HG02759 (cell line): ENCODE data around the gene FBH1.
"Not testable (repeated sequence)": the region's sequence is repeated elsewhere in the genome, so short reads cannot be mapped to it uniquely, and the experiment has no call there.

Experiments
- ATAC-seq: cut with Tn5 transposase; IDR thresholded peaks from one replicate; pipeline ENCODE4 v1.9.1; 2021; ENCODE audit warnings: mild to moderate bottlenecking, moderate library complexity; ENCODE audit not compliant: unreplicated experiment

FBH1 gene

GRCh38 chr10:5902511-5903274, 12.7 kb downstream of the FBH1 start:
- no peak for ATAC-seq

DNA sequence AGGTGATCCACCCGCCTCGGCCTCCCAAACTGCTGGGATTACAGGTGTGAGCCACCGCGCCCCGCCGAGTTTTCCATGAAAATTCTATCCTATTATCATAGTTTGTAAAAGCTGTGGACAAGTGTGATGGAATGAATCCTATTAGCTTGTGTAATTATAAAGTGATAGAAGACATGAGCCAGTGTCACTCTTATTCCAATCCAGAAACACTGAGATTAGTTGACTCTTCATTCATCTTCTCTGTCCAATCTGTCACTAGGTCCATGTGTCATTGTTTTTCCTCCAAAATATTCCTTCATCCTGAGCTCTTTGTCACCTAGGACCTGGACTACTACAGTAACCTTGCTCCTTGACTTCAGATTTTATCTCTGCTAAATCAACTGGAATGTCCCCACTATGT, 13.5 kb downstream of the FBH1 start:
- no peak for ATAC-seq

DNA sequence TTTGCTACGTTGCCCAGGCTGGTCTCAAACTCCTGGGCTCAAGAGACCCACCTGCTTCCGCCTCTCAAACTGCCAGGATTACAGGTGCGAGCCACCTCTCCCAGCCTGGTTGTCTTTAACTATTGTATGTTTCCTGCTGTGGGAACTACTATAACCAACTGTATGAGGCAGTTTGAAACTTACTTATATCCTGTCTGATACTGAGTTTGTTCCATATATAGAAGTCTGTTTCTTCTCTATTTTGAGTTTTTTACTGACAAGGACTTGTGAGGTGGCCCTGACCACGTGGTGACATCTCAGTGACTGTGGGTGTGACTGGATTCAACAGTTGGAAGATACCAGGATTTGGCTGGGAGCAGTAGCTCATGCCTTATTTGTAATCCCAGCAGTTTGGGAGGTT, 14.2 kb downstream of the FBH1 start:
- ATAC-seq: peak; percentile 94

DNA sequence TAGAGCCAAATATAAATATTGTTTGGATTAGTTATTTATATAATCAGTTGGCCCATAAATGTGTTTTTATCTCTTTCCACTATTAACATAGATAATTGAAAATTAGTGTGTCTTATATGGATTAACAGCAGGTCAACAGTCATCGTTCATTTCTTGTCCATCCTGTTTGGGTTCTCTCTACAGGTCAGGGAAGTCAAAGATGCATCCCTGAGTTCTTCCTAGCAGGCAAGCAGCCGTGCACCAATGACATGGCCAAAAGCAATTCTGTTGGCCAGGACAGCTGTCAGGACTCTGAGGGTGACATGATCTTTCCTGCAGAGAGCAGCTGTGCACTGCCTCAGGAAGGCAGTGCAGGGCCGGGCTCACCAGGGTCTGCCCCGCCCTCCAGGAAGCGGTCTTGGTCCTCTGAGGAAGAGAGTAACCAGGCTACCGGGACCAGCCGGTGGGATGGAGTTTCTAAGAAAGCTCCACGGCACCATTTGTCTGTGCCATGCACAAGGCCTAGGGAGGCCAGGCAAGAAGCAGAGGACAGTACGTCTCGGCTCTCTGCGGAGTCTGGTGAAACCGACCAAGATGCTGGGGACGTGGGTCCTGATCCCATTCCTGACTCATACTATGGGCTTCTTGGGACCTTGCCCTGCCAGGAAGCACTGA, 15.9 kb downstream of the FBH1 start:
- no peak for ATAC-seq

- ATAC-seq: no peak
These were observed 16.6 kb downstream of the FBH1 start for GRCh38 chr10:5906651-5907050.

GRCh38 chr10:5908676-5909075, 18.6 kb downstream of the FBH1 start:
- ATAC-seq: not testable (repeated sequence)

DNA sequence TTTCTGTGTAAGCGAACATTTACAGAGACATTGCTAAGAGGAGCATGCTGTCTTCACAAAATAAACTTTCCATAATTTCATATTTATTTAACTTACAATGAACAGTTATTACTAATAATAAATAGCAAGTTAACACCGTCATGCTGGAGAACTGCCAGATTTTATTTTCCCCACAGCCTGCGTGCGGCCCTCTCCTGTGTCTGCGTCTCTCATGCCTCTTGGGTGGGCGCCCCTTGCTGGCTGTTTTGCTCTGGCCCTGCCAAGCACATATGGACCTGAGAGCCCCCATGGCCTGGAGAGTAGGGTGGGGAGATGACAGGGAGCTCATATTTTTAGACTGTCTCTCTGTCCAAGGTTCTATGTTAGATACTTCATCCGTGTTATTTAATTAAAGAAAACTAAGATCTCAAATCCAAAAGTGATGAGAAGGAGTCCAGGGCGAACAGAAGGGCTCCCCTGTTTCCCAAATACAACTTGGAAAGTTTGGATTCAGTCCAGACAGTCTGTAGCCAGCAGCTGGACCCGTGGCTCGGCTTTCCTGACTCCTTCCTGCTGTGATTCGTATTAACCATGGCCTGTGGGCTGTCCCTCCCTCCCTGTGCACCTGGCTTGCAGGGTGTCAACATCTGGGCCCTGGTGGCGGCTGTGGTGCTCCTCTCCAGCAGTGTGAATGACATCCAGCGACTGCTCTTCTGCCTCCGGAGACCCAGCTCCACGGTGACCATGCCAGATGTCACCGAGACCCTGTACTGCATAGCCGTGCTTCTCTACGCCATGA, 20.5 kb downstream of the FBH1 start:
- ATAC-seq: no peak

GRCh38 chr10:5911670-5912069, 21.6 kb downstream of the FBH1 start:
- ATAC-seq: no peak

DNA sequence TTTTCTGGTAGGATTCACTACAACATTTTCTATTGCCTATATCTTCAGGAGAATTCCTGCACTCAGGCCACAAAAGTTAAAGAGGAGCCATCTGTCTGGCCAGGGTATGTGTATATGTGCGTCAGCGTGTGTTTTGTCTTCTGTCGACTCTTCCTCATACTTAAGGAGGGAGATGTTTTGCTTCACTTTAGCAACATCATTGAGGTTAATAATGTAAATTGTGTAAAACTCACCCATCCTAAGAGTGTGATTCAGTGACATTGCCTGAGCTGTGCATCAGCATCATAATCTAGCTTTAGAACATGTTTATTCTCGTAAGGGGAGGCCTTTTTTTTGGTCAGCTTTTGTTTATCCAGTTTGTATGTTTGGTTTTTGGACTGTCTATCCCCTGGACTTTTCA, 23.7 kb downstream of the FBH1 start:
- ATAC-seq: no peak

DNA sequence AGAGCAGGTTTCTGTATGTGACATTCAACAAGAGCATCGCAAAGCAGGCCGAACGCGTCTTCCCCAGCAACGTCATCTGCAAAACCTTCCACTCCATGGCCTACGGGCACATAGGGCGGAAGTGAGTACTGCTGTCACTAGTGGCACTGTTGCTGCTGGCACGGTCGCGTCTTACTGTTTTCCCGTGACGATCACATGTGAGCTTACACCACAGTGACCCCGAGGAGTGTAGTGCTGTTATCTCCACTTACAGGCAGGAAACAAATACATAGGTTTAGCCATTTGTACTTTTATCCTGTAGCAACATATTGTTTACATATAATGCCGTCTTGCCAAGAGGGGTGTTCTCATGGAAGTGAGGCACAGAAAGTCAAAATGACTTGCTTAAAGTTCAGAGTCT, 25.4 kb downstream of the FBH1 start:
- no peak for ATAC-seq

DNA sequence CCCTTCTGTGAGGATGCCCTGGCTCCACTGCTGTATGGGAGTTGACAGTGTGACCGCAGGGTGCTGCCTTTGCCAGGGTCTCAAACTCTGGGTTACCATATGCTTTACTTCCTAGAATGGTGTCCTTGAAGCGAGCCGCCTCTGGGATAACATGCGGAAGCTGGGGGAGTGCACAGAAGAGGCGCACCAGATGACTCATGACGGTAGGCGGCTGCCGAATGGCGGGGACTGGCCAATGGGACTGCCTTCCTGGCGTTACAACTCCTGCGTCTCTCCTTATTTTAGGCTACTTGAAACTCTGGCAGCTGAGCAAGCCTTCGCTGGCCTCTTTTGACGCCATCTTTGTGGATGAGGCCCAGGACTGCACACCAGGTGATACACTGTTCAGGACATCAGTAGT, 27.3 kb downstream of the FBH1 start:
- ATAC-seq: no peak

- no peak for ATAC-seq
These were observed 28.7 kb downstream of the FBH1 start for GRCh38 chr10:5918763-5919162.

DNA sequence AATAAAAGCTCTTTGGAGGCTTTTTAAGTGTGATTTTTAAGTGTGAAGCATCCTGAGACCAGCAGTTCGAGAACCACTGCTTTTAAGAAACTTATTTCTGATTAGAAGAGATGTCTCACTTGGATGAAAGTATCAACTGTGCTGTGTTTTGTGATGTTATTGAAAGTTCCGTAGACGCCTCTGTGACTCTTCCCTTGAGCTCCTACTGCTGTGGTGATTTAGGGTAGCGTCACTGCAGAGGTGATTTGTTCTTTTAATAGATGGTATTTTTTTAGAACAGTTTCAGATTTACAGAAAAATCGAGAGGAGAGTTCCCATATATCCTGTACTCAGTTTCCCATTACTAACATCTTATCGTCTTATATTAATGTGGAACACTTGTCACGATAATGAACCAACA, 29.5 kb downstream of the FBH1 start:
- ATAC-seq: no peak

GRCh38 chr10:5921746-5922145, 31.7 kb downstream of the FBH1 start:
- no peak for ATAC-seq

- no peak for ATAC-seq
These were observed 34.8 kb downstream of the FBH1 start for GRCh38 chr10:5924889-5925288.

- ATAC-seq: no peak
These were observed 37.3 kb downstream of the FBH1 start for GRCh38 chr10:5927306-5927705.

DNA sequence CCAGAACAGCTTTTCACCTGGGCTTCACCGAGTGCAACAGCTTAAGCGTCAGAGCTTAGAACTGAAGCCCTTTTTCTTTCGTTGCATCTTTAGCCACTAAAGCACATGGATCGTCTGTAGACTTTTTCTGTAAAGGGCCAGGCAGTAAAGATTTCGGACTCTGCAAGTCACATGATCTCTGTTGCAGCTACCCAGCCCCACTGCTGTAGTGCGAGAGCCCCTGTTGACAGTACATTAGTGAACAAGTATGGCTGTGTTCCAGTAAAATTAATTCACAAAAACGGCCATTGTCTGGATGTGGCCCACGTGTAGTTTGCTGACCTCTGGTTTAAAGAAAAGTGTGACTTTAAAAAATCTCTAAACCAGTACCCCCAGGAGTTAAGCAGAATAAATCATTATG, 39.4 kb downstream of the FBH1 start:
- ATAC-seq: no peak

DNA sequence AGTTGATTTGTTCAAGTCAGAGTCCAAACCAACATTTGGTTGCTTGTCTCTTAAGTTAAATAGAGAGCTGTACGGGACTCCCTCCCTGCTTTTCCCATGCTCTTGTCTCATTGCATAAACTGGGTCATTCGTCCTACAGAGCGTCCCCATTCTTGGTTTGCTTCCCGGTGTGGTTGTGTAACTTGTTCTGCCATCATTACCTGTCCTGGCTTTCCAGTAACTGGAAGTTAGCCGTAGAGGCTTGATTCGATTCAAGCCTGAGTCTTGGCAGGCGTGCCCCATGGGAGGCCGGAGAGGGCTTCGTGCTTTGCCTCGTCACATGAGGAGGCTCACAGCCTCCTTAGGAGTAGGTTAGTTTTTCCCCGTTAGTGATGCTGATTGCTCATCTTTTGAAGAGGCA, 40.2 kb downstream of the FBH1 start:
- no peak for ATAC-seq

DNA sequence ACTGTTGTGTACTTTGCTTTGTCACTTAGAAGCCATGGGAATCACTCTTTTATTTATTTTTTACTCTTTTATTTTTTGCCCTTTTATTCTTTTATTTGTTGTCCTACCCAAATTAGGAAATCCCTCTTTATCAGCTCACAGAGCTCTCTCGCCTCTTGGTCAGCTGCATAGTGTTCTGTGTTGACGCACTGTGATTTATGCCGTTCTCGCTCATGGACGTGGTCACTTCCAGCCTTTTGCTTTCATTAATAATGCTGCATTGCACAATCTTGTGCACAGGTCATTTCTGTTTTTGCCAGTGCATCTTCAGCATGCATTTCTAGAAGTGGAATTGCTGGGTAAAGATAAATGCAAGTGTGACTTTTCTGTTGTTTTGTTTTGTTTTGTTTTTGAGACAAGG, 42.3 kb downstream of the FBH1 start:
- no peak for ATAC-seq

- ATAC-seq: no peak
These were observed 44.0 kb downstream of the FBH1 start for GRCh38 chr10:5933909-5934546.

DNA sequence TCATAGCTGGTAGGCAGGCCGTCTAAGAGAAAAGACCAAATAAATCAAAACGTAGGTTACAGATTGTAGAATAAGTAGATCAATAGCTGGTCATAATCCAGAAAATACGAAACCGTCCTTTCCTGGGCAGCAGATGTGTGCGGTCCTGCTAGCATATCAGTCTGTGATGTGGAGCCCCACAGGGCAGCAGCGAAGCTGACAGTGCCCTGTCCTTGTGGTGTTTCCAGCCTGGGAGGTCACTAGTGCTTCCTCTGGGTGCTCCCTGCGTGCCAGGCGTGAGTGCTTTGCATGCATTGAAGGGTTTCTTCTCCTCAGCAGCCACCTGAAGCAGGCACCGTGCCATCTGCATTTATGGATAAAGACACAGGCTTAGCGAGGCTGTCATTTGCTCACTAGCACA, 45.6 kb downstream of the FBH1 start:
- ATAC-seq: no peak
